ENCODE measurements around the gene PER3. TPM values are rescaled to one million over a fixed set of nuclear protein-coding genes. Genes with fewer than 3 reads are reported as not detected.

PER3 gene
- total RNA-seq, 1 experiment from 2014 or later: 9.0 TPM

DNA sequence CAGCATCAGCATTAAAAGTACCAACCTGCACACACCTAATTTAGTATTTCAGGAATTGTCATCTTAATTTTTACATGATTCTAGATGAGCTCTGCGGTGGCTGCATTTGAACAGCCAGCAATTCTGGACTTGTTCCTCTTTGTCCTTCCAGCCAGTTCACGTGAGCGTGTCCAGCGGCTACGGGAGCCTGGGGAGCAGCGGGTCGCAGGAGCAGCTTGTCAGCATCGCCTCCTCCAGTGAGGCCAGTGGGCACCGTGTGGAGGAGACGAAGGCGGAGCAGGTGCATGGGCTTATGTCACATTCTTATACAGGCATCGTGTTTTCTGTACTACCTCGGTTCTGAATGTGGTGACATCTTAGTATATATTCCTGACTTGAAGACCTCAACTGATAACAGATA, 25.7 kb downstream of the PER3 start:
- Histone ChIP-seq H3K27ac (ENCODE audit: insufficient read length, low read depth, low read length) (no peak overlapping the region), H2BK15ac (ENCODE audit: low read depth, low read length) (no peak overlapping the region), H3K9me3 (ENCODE audit: control insufficient read depth, low read depth, low read length) (peaks cover 11% of the 10 kb centered on the region), H4K91ac (ENCODE audit: insufficient read length, low read depth, low read length) (no peak overlapping the region), H3K23me2 (ENCODE audit: insufficient read length, low read depth, low read length, poor library complexity, severe bottlenecking) (no peaks in the 10 kb centered on the region), H2BK120ac (ENCODE audit: low read depth, low read length, poor library complexity, severe bottlenecking) (no peak overlapping the region), H2BK20ac (ENCODE audit: low read depth, low read length, poor library complexity, severe bottlenecking) (no peak overlapping the region), H3K14ac (ENCODE audit: insufficient read depth, low read length) (no peak overlapping the region), H4K5ac (ENCODE audit: insufficient read length, low read depth, low read length) (no peak overlapping the region), H3K27me3 (ENCODE audit: insufficient read depth, low read length) (no peaks in the 10 kb centered on the region), H3K56ac (ENCODE audit: insufficient read length, low read depth, low read length) (no peak overlapping the region), H3K4me1 (ENCODE audit: insufficient read depth, low read length) (no peaks in the 10 kb centered on the region), H3T11ph (ENCODE audit: low read length) (no peak overlapping the region), H3K4ac (ENCODE audit: low read depth, low read length) (no peak overlapping the region), H2BK12ac (ENCODE audit: insufficient read length, low read depth, low read length) (no peak overlapping the region), H2AFZ (ENCODE audit: low read length) (no peak overlapping the region), H3K79me2 (ENCODE audit: insufficient read depth, low read length) (no peaks in the 10 kb centered on the region), H3K18ac (ENCODE audit: insufficient read length, low read depth, low read length) (no peak overlapping the region), H3K9ac (ENCODE audit: extremely low read depth, insufficient read length, low read length) (no peak overlapping the region), H2AK5ac (ENCODE audit: insufficient read length, low read length) (no peak overlapping the region), H3K79me1 (ENCODE audit: insufficient read depth, low read depth, low read length, poor library complexity, severe bottlenecking) (no peaks in the 10 kb centered on the region), H2BK5ac (ENCODE audit: insufficient read length, low read length) (no peak overlapping the region), H4K20me1 (ENCODE audit: control insufficient read depth, insufficient read depth, insufficient read length) (no peaks in the 10 kb centered on the region), H4K8ac (replicated peaks; ENCODE audit: insufficient read length, low read depth, low read length) (no peak overlapping the region), H3K23ac (ENCODE audit: insufficient read length, low read depth, low read length) (no peak overlapping the region), H3K4me2 (ENCODE audit: insufficient read depth, insufficient read length, low read length) (no peak overlapping the region)
- Mint-ChIP-seq H3K9me3 (peaks cover 17% of the 10 kb centered on the region in 2 experiments), H3K36me3 (ENCODE audit: insufficient read depth in 1 of 3, low read depth in 3 of 3) (peaks cover 29 to 40% (median 38%) of the 10 kb centered on the region in 3 experiments), H3K4me1 (no peaks in the 10 kb centered on the region), H3K4me3 (no peak overlapping the region), H3K27me3 (ENCODE audit: low read depth) (no peaks in the 10 kb centered on the region; the same call in 1 of the 2 replicates), H3K27ac (no peak overlapping the region)
- DNase-seq: no peak
- no CpG with 5 or more reads among the region's 13 CpGs for WGBS (ENCODE audit: extremely low coverage, insufficient read length, low lambda C conversion rate)
- TF ChIP-seq, protein P1, sequence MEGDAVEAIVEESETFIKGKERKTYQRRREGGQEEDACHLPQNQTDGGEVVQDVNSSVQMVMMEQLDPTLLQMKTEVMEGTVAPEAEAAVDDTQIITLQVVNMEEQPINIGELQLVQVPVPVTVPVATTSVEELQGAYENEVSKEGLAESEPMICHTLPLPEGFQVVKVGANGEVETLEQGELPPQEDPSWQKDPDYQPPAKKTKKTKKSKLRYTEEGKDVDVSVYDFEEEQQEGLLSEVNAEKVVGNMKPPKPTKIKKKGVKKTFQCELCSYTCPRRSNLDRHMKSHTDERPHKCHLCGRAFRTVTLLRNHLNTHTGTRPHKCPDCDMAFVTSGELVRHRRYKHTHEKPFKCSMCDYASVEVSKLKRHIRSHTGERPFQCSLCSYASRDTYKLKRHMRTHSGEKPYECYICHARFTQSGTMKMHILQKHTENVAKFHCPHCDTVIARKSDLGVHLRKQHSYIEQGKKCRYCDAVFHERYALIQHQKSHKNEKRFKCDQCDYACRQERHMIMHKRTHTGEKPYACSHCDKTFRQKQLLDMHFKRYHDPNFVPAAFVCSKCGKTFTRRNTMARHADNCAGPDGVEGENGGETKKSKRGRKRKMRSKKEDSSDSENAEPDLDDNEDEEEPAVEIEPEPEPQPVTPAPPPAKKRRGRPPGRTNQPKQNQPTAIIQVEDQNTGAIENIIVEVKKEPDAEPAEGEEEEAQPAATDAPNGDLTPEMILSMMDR (conservative IDR thresholded peaks at IDR 0.05): no peak

All from H9 (cell line).